GM21447 (cell line): Measurements from ENCODE around the gene RBM17.
"Not testable (repeated sequence)": the region's sequence is repeated elsewhere in the genome, so short reads cannot be mapped to it uniquely, and the experiment has no call there.

ENCODE experiments used
- ATAC-seq: cut with Tn5 transposase; IDR thresholded peaks from one replicate; pipeline ENCODE4 v1.9.1; 2021; ENCODE audit not compliant: unreplicated experiment

Gene RBM17

DNA sequence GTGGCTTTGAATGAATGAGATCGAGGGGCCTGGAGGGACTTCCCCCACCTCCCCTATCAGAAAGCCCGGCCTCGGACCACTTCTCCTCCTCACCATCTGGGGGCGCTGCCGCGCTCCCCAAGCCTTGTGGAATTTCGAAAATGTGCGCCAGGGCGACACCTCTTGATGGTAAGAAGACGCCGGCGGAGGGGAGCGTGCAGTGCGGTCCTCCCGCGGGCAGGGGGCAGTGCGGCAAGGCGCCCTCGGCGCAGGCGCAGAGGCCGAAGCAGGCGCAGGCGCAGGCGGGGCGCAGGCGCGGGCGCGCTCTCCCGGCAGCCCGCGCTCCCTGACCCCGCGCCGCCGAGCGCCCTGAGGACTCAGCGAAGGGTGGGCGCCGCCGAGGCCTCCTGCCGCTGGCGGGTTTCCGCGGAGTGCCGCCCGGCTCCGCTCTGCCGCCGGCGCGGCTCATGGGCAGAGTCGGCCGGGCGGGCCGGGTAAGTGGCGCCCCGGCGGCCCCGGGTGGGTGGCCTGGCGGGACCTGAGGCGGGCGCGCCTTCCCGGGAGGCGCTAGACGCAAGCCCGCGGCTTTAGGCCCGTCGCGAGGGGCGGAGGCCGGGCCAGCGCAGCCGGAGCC lies at the start of gene RBM17:
TSS of gene RBM17 (plus strand) at position 314 of the 613 bp plus-strand sequence. CDS start 8,032 bp downstream, outside the sequence.
- peak; percentile 84 for ATAC-seq

- no peak for ATAC-seq
Observed at GRCh38 chr10:6039711-6040110, 49.1 kb upstream of the RBM17 start.

DNA sequence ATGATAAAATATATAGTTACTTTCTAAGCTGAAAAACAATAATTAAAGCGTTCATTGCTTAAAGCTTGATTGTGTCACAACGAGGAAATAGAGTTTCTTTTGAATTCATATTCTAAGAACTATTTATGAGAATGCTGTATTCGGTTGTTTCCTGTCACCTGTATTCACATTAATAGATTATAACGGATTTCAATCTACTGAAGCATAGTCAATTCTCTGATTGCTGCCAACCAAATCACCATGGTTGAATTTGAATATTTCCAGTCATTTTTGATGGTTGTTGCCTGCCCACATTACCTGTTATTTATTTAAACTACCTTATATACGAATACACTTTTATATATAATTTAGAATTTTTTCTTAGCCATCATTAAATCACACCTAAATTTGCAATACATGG lies 48.6 kb upstream of the RBM17 start:
- no peak for ATAC-seq

GRCh38 chr10:6043377-6043776 lies 45.5 kb upstream of the RBM17 start:
- not testable (repeated sequence) for ATAC-seq

DNA sequence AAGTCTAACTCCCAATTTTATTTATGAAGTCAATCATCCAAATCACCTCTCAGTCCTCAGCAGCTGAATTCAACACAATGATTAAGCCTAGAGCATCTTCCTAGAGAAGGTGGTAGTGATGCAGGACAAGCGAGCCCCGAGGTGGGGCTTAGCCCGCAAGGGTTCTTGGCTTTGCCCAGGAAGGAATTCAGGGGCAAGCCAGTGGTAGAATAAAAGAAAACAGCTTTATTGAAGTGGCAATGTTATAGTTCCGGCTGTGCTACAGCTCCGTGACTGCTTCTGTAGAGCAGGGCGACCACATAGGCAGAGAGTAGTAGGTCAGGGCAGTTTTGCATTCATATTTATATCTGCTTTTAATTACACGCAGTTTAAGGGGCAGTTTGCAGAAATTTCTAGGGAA lies 44.8 kb upstream of the RBM17 start:
- ATAC-seq: no peak

GRCh38 chr10:6044751-6045313 lies 44.0 kb upstream of the RBM17 start:
- no peak for ATAC-seq

DNA sequence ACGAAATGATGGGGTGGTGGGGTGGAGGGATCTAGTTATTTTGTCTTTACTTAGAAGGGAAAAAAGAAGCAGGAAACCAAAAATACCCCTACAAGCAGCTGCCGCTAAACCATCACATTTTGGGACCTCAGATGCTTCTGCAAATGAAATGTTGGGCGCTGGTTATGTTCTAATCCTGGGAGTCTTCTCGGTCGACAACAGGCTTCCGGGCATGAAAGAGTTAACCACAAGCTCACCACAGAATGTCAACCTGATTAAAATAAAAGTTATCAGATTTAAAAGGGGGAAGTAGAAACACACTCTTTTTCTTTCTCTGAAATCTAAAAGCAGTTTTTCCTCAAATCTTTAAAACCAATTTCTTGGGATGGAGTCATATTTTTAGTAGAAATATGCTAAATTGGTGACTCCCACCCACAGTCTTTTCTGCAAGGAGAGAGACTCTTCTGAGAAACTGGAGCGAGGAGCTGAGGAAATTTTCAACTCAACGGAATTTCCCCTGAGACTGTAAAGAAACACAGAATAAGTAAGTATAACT lies 43.5 kb upstream of the RBM17 start:
- no peak for ATAC-seq

DNA sequence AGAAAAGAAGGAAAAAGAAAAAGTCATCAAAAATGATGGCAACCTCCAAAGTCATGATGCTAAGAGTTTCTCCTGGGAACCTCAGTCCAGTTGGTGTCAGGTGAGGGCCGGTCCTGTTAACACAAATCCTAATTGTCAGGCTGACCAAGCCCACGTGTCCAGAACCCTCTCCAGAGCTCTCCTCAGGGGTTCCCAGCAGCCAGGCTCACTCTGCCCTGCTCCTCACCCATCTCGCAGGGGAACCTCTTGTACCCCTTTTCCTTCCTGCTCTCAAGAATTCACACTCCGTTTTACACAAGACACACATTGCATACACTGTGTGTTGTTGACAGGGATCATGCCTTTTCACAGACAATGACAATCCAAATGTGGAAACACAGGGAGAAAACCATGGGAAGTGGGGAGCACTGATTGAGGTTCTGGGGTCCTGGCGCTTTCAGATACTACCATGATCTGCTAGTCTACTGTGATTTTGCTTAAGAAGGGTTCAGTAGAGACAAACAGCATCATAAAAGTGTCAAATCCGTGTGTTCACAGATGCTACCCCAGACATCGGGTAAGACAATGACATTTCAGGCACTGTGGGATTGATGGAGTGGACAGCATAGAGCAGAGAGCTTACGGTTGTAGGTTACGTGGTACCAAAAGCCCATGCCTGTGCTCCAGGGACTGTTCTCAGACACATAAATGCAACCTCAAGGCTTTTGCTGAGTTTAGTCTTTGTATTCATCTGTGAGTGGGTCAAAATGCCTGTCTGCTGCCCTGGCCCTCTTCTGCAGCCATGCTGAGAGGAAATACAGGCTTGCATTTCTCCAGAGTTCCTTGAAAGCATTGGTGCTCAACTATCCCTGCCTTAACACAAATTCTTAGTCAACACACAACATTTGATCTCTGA lies 42.7 kb upstream of the RBM17 start:
- no peak for ATAC-seq

DNA sequence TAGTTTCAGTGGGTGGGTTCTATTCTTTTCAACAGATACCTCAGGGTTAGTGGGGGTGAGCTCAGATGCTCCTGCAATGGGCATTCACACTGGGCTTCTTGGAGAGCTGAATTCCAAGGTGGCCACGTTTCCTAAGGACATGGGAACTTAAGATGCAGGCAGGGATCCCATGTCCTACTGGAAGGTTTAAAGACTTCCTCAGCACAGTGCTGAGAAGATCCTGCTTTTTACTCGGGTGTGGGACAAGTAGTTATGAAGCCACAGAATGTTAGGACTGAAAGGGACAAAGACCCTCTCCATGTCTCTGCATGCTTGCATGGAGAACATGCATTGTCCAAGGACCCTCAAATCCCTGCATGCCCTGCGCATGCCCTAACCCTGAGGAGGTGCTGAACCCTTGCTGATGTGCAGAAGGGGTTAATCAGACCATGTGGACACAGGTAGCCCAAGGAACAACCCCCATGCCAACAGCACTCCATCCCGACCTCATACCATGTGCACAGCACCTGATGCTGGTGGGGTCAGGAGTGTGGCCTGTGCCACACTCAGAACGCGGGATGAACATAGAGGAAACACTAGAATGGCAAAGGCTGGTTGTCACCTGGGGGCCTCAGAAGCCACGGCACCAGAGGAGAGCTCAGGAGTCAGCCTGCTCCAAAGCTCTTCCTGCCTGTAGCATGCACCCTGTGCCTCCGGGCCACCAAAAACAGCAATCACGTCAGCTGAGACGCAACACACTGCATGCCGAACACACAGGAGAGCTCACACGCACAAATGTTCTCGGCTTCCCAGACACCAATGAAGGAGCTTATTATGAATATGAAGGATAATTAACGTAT lies 41.8 kb upstream of the RBM17 start:
- ATAC-seq: no peak

DNA sequence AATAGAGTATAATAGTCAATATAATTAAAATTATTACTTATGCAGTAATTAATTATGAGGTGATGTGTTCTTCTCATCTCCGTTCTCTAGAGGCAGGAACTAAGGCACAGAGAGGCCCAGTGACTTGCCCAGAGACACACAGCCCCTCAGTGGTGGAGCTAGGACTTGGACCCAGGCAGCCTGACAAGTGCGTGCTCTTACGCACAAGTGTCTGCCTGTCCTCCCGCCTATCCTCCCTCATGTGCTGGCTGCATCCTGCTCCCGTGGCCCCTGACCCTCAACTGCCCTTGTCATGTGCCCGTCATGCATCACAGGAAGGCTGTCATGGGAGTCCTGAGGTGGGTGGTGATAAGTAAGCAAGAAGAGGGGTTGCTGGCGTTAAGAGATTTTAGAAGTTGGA lies 41.0 kb upstream of the RBM17 start:
- ATAC-seq: no peak

- no peak for ATAC-seq
Observed at GRCh38 chr10:6048281-6049030, 40.4 kb upstream of the RBM17 start.

- ATAC-seq: no peak
Observed at GRCh38 chr10:6049031-6049400, 39.8 kb upstream of the RBM17 start.

- peak; percentile 62 for ATAC-seq
Observed at GRCh38 chr10:6050801-6051445, 37.9 kb upstream of the RBM17 start.

- peak; percentile 28 for ATAC-seq
Observed at GRCh38 chr10:6052247-6053221, 36.3 kb upstream of the RBM17 start.

- ATAC-seq: no peak
Observed at GRCh38 chr10:6053303-6053702, 35.5 kb upstream of the RBM17 start.

GRCh38 chr10:6053816-6054631 lies 34.8 kb upstream of the RBM17 start:
- ATAC-seq: no peak

DNA sequence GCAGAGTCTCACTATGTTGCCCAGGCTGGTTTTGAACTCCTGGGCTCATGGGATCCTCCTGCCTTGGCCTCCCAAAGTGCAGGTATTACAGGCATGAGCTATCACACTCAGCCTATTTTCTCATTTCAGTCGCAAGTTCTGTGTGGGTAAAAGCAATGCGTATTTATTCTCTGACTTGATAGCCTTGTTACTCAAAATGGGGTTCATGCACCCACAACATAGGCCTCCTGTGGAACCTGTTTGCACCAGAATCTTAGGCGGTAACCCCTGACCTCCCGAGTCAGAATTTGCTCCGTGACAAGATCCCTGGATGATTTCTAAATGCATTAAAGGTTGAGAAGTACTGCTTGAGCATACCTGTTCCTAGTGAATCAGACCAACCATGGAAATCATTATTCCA lies 34.0 kb upstream of the RBM17 start:
- ATAC-seq: no peak

- no peak for ATAC-seq
Observed at GRCh38 chr10:6055929-6056328, 32.9 kb upstream of the RBM17 start.
